Neural progenitor cell (in vitro differentiated cells): Measurements from ENCODE around the gene SMURF1.

Experiments used
- EZH2 ChIP-seq: fragments of 200-600 bp; sonication (generic); IDR thresholded peaks from 2 replicates; pipeline ENCODE4 v1.6.1; 2017; ENCODE audit warnings: antibody characterized with exemption, mild to moderate bottlenecking, moderate library complexity
- TF ChIP-seq, protein P1 (sequence below): fragments of 200-600 bp; sonication (generic); IDR thresholded peaks from 2 replicates; pipeline ENCODE4 v1.5.1; 2017; ENCODE audit warnings: antibody characterized with exemption, mild to moderate bottlenecking

GRCh38 chr7:98984126-98984525 lies 159.8 kb downstream of the SMURF1 start:
- TF ChIP-seq, protein P1, sequence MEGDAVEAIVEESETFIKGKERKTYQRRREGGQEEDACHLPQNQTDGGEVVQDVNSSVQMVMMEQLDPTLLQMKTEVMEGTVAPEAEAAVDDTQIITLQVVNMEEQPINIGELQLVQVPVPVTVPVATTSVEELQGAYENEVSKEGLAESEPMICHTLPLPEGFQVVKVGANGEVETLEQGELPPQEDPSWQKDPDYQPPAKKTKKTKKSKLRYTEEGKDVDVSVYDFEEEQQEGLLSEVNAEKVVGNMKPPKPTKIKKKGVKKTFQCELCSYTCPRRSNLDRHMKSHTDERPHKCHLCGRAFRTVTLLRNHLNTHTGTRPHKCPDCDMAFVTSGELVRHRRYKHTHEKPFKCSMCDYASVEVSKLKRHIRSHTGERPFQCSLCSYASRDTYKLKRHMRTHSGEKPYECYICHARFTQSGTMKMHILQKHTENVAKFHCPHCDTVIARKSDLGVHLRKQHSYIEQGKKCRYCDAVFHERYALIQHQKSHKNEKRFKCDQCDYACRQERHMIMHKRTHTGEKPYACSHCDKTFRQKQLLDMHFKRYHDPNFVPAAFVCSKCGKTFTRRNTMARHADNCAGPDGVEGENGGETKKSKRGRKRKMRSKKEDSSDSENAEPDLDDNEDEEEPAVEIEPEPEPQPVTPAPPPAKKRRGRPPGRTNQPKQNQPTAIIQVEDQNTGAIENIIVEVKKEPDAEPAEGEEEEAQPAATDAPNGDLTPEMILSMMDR: no peak
- no peak for TF ChIP-seq EZH2
